Thyroid gland (tissue), 4 donors: ENCODE data around the gene GPS1.

ENCODE experiments used
- POLR2A ChIP-seq, 2 donors: fragments of 450-650 bp; IDR thresholded peaks; one replicate each; pipeline ENCODE4 v1.6.1; 2017; ENCODE audit warnings: antibody characterized with exemption in 2 of 2, mild to moderate bottlenecking in 2 of 2, moderate library complexity in 1 of 2
- TF ChIP-seq, protein P1 (sequence below), 6 experiments: fragments of 200-600 bp in 3 of 6; fragments of 450-650 bp in 3 of 6; sonication (generic) in 3 of 6; IDR thresholded peaks; one replicate each; pipeline ENCODE4 v1.5.1; 2016 to 2019; ENCODE audit warnings: antibody characterized with exemption in 6 of 6, mild to moderate bottlenecking in 2 of 6, inconsistent platforms in 1 of 6, moderate library complexity in 1 of 6

GRCh38 chr17:82031303-82031884 is 20.3 kb upstream of the GPS1 start, which contains the start of gene RAC3:
- TF ChIP-seq, protein P1, sequence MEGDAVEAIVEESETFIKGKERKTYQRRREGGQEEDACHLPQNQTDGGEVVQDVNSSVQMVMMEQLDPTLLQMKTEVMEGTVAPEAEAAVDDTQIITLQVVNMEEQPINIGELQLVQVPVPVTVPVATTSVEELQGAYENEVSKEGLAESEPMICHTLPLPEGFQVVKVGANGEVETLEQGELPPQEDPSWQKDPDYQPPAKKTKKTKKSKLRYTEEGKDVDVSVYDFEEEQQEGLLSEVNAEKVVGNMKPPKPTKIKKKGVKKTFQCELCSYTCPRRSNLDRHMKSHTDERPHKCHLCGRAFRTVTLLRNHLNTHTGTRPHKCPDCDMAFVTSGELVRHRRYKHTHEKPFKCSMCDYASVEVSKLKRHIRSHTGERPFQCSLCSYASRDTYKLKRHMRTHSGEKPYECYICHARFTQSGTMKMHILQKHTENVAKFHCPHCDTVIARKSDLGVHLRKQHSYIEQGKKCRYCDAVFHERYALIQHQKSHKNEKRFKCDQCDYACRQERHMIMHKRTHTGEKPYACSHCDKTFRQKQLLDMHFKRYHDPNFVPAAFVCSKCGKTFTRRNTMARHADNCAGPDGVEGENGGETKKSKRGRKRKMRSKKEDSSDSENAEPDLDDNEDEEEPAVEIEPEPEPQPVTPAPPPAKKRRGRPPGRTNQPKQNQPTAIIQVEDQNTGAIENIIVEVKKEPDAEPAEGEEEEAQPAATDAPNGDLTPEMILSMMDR (IDR thresholded peaks at IDR 0.05), result no peak
- no peak for TF ChIP-seq POLR2A (IDR thresholded peaks at IDR 0.05)
